Prostate gland (tissue), 2 donors: ENCODE measurements around the gene MEIS2. TPM values are rescaled to one million over a fixed set of nuclear protein-coding genes. Genes with fewer than 3 reads are reported as not detected.
A peak's percentile ranks its signal among the peaks of the same experiment; 100 is the strongest.

Experiments
- DNase-seq: peaks from one replicate; pipeline ENCODE4 v3.0.0-alpha.2; 2019; ENCODE audit warnings: low spot score
- H3K27ac ChIP-seq, 2 donors: fragments of 200-600 bp; sonication (generic); 2 replicates each; pipeline ENCODE4 v1.5.1; 2017 to 2019
- H3K27me3 ChIP-seq: fragments of 200-600 bp; sonication (generic); replicated peaks from 2 replicates; pipeline ENCODE4 v1.5.1; 2019; ENCODE audit not compliant: insufficient read depth
- H3K36me3 ChIP-seq, 2 donors: fragments of 200-600 bp; sonication (generic); 1 replicate in 1 of 2; 2 replicates in 1 of 2; pipeline versions ENCODE4 v1.5.1 to v1.8.1; 2017 to 2019
- H3K4me1 ChIP-seq: fragments of 200-600 bp; sonication (generic); replicated peaks from 2 replicates; pipeline ENCODE4 v1.5.1; 2019
- H3K4me3 ChIP-seq, 2 donors: fragments of 200-600 bp; sonication (generic); 2 replicates each; pipeline ENCODE4 v1.5.1; 2017 to 2019
- H3K9me3 ChIP-seq: fragments of 200-600 bp; sonication (generic); 2 replicates; pipeline ENCODE4 v1.5.1; 2017
- CTCF ChIP-seq, 4 experiments: fragments of 200-600 bp in 2 of 4; fragments of 450-650 bp in 2 of 4; sonication (generic) in 2 of 4; IDR thresholded peaks; 1 replicate in 3 of 4; 2 replicates in 1 of 4; pipeline ENCODE4 v1.5.1; 2016 to 2019; ENCODE audit warnings: antibody characterized with exemption in 4 of 4, mild to moderate bottlenecking in 2 of 4, moderate library complexity in 2 of 4
- POLR2A ChIP-seq: fragments of 450-650 bp; IDR thresholded peaks from one replicate; pipeline ENCODE4 v1.6.1; 2016; ENCODE audit warnings: antibody characterized with exemption, mild to moderate bottlenecking
- POLR2AphosphoS5 ChIP-seq: sonication (generic); formaldehyde crosslinking; IDR thresholded peaks from one replicate; pipeline ENCODE4 v1.6.1; 2017; ENCODE audit warnings: antibody characterized with exemption
- WGBS: methylation state at CpG from one replicate; pipeline ENCODE4 v1.1.5; 2018; 5-methylcytosine and 5-hydroxymethylcytosine counted together
- intact Hi-C: fragments of 100-400 bp; cut with DNase I; formaldehyde crosslinking; loops from one replicate; pipeline ENCODE4 v1.14.2; 2022
- total RNA-seq, 2 donors: library from RNA; depleted of rRNA; stranded (reverse); fragments of >200 nt; gene quantifications; one replicate each; pipeline ENCODE4 v1.1.0, GENCODE V29; 2016

The MEIS2 gene
- total RNA-seq, 2 donors from 2014 or later: 53.4 to 73.2 TPM

GRCh38 chr15:37015451-37015850 is 84.9 kb downstream of the MEIS2 start:
- 13% methylated on average over 4 of the region's 4 CpGs for WGBS
- no peak for TF ChIP-seq CTCF (IDR thresholded peaks at IDR 0.05)
- no peak for TF ChIP-seq POLR2A
- no peak for TF ChIP-seq POLR2AphosphoS5
- H3K36me3 ChIP-seq: no peaks in the 10 kb centered on the region
- intact Hi-C loops: no loop called here
- peak overlapping the region; percentile 29 to 70 for H3K27ac ChIP-seq
- no peak for DNase-seq
- H3K27me3 ChIP-seq: no peaks in the 10 kb centered on the region
- peaks cover 11% of the 10 kb centered on the region for H3K4me1 ChIP-seq
- no peak overlapping the region for H3K4me3 ChIP-seq
- no peaks in the 10 kb centered on the region for H3K9me3 ChIP-seq

- H3K4me3 ChIP-seq: no peak overlapping the region
- H3K4me1 ChIP-seq: peaks cover 11% of the 10 kb centered on the region
- intact Hi-C loops: no loop called here
- H3K36me3 ChIP-seq: no peaks in the 10 kb centered on the region
- TF ChIP-seq CTCF (IDR thresholded peaks at IDR 0.05) (no peak), POLR2AphosphoS5 (no peak), POLR2A (no peak)
- DNase-seq: peak; percentile 51
- H3K27ac ChIP-seq: peak overlapping the region in 1 of 2 donors; percentile 28
- no peaks in the 10 kb centered on the region for H3K9me3 ChIP-seq
- no peaks in the 10 kb centered on the region for H3K27me3 ChIP-seq
- WGBS: 34% methylated on average over 9 of the region's 9 CpGs
Measured at GRCh38 chr15:37015035-37015434, 85.3 kb downstream of the MEIS2 start.

- TF ChIP-seq POLR2AphosphoS5 (no peak), POLR2A (no peak)
- H3K27me3 ChIP-seq: no peaks in the 10 kb centered on the region
- H3K4me1 ChIP-seq: peaks cover 7% of the 10 kb centered on the region
- H3K36me3 ChIP-seq: no peaks in the 10 kb centered on the region
- H3K27ac ChIP-seq: peak overlapping the region in 1 of 2 donors; percentile 28
- no peak overlapping the region for H3K4me3 ChIP-seq
- no peaks in the 10 kb centered on the region for H3K9me3 ChIP-seq
- DNase-seq: no peak
- WGBS: 55% methylated on average over 3 of the region's 3 CpGs
- intact Hi-C loops: no loop called here
Measured at GRCh38 chr15:37014566-37014965, 85.8 kb downstream of the MEIS2 start.

- Histone ChIP-seq H3K27ac (peak overlapping the region in 1 of 2 donors; percentile 28), H3K9me3 (no peaks in the 10 kb centered on the region), H3K27me3 (no peaks in the 10 kb centered on the region), H3K36me3 (no peaks in the 10 kb centered on the region), H3K4me3 (no peak overlapping the region), H3K4me1 (peaks cover 7% of the 10 kb centered on the region)
- no peak for TF ChIP-seq CTCF (IDR thresholded peaks at IDR 0.05)
- no peak for TF ChIP-seq POLR2A
- DNase-seq: no peak
- intact Hi-C loops: no loop called here
- WGBS: 45% methylated on average over 2 of the region's 2 CpGs
Measured at GRCh38 chr15:37014137-37014536, 86.2 kb downstream of the MEIS2 start.

GRCh38 chr15:37010595-37010994 is 89.8 kb downstream of the MEIS2 start:
- Histone ChIP-seq H3K27ac (no peak overlapping the region), H3K4me3 (no peak overlapping the region), H3K4me1 (peaks cover 3% of the 10 kb centered on the region), H3K9me3 (no peaks in the 10 kb centered on the region), H3K27me3 (no peaks in the 10 kb centered on the region), H3K36me3 (no peaks in the 10 kb centered on the region)
- WGBS: 85% methylated on average over 7 of the region's 7 CpGs
- TF ChIP-seq POLR2AphosphoS5: no peak
- no peak for TF ChIP-seq CTCF (IDR thresholded peaks at IDR 0.05)
- no peak for TF ChIP-seq POLR2A
- intact Hi-C loops: no loop called here
- DNase-seq: no peak
